ENCODE results near the gene SLC9A6.
"Not testable (repeated sequence)": the region's sequence is repeated elsewhere in the genome, so short reads cannot be mapped to it uniquely, and the experiment has no call there.

SLC9A6 gene

DNA sequence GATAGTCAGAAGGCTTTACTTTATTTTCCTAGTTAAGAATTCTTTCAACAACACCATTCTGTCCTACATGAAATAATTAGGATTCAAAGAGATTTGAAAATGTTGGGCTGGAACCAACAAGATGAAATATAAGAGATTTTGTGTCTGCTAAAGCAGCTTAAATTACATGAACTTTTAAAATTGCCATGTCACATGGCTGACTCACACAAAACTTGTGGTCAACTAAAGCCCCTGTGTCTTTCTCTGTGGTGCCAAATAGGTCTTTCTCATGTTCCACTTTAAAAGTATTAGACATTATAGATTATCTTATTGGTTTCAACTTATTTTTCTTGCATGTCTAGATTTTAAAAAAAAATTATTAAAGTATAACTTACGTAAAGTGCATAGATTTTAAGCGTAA, 101.3 kb downstream of the SLC9A6 start:
- no peak overlapping the region for H3K4me3 Mint-ChIP-seq
- peaks cover 6% of the 10 kb centered on the region for H3K4me1 Mint-ChIP-seq

GRCh38 chrX:136091898-136092297, 106.7 kb downstream of the SLC9A6 start:
- H3K27me3 Mint-ChIP-seq (ENCODE audit: low read depth); H3K4me3 Mint-ChIP-seq; H3K27ac Mint-ChIP-seq; H3K36me3 Mint-ChIP-seq (ENCODE audit: low read depth); H3K4me1 Mint-ChIP-seq: not testable (repeated sequence)
- peaks cover 15% of the 10 kb centered on the region for H3K9me3 Mint-ChIP-seq

More for the DNA sequence above, 101.3 kb downstream of the SLC9A6 start:
- H3K27me3 Mint-ChIP-seq (ENCODE audit: low read depth): no peaks in the 10 kb centered on the region
- no peak overlapping the region for H3K27ac Mint-ChIP-seq
- TF ChIP-seq, protein P1, sequence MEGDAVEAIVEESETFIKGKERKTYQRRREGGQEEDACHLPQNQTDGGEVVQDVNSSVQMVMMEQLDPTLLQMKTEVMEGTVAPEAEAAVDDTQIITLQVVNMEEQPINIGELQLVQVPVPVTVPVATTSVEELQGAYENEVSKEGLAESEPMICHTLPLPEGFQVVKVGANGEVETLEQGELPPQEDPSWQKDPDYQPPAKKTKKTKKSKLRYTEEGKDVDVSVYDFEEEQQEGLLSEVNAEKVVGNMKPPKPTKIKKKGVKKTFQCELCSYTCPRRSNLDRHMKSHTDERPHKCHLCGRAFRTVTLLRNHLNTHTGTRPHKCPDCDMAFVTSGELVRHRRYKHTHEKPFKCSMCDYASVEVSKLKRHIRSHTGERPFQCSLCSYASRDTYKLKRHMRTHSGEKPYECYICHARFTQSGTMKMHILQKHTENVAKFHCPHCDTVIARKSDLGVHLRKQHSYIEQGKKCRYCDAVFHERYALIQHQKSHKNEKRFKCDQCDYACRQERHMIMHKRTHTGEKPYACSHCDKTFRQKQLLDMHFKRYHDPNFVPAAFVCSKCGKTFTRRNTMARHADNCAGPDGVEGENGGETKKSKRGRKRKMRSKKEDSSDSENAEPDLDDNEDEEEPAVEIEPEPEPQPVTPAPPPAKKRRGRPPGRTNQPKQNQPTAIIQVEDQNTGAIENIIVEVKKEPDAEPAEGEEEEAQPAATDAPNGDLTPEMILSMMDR (IDR thresholded peaks at IDR 0.05; ENCODE audit: unreplicated experiment in 3 of 3): no peak
- peaks cover 11% of the 10 kb centered on the region for H3K9me3 Mint-ChIP-seq
- no peaks in the 10 kb centered on the region for H3K36me3 Mint-ChIP-seq (ENCODE audit: low read depth)

- H3K4me3 Mint-ChIP-seq: no peak overlapping the region
- H3K9me3 Mint-ChIP-seq: peaks cover 15% of the 10 kb centered on the region
- H3K27me3 Mint-ChIP-seq (ENCODE audit: low read depth): no peaks in the 10 kb centered on the region
- TF ChIP-seq, protein P1 (IDR thresholded peaks at IDR 0.05; ENCODE audit: unreplicated experiment in 3 of 3): no peak
- H3K4me1 Mint-ChIP-seq: no peaks in the 10 kb centered on the region
- no peaks in the 10 kb centered on the region for H3K36me3 Mint-ChIP-seq (ENCODE audit: low read depth)
- no peak overlapping the region for H3K27ac Mint-ChIP-seq
Measured at GRCh38 chrX:136094962-136095361, 109.7 kb downstream of the SLC9A6 start.
